ENCODE measurements around the gene SNX14. TPM values are rescaled to one million over a fixed set of nuclear protein-coding genes. Genes with fewer than 3 reads are reported as not detected.
"Not testable (repeated sequence)": the region's sequence is repeated elsewhere in the genome, so short reads cannot be mapped to it uniquely, and the experiment has no call there.

Gene SNX14
- total and polyA plus RNA-seq, 11 donors: 23.3 to 41.8 (median 31.8) TPM

DNA sequence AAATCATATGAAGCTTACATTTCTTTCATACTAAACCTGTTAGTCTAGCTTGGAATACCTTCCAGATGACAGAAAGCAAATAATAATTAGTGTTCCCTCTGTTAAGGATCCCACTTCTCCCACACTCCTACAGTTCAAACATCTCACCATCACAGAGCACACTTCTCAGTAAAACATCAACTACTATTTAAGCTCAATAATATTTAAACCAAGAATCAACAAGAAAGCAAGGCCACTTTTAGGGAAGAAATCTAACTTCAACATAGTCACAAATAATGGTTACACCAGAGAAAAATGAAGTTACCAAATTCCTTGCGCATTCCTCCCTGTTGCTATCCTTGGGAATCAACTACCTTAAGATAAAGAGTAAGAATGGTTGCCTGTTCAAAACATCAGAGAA lies 1.6 kb downstream of the SNX14 start:
- DNase-seq (no peak), ATAC-seq (no peak)
- H3K36me3 ChIP-seq: peaks cover 0 to 3% (median 0%) of the 10 kb centered on the region in 9 donors
- H3K4me1 ChIP-seq: peaks cover 0 to 31% (median 20%) of the 10 kb centered on the region in 12 donors
- no peaks in the 10 kb centered on the region for H3K27me3 ChIP-seq
- WGBS, 4 donors: 94 to 100% (median 98%) methylated on average over 1 of the region's 1 CpG
- peak overlapping the region in 6 of 12 donors; percentile 76 to 90 (median 84) for H3K4me3 ChIP-seq
- peak overlapping the region in 1 of 12 donors; percentile 86 for H3K27ac ChIP-seq
- H3K9me3 ChIP-seq: peaks cover 0 to 3% (median 0%) of the 10 kb centered on the region in 12 donors
- intact Hi-C loops (cut with DNase I): loop anchor here in 5 of 10 donors (5.0 kb wide), 2 partner anchors 50 to 85 kb away; partner anchors contain the start of gene SYNCRIP (in 3 of the 5)
- TF ChIP-seq, protein P1, sequence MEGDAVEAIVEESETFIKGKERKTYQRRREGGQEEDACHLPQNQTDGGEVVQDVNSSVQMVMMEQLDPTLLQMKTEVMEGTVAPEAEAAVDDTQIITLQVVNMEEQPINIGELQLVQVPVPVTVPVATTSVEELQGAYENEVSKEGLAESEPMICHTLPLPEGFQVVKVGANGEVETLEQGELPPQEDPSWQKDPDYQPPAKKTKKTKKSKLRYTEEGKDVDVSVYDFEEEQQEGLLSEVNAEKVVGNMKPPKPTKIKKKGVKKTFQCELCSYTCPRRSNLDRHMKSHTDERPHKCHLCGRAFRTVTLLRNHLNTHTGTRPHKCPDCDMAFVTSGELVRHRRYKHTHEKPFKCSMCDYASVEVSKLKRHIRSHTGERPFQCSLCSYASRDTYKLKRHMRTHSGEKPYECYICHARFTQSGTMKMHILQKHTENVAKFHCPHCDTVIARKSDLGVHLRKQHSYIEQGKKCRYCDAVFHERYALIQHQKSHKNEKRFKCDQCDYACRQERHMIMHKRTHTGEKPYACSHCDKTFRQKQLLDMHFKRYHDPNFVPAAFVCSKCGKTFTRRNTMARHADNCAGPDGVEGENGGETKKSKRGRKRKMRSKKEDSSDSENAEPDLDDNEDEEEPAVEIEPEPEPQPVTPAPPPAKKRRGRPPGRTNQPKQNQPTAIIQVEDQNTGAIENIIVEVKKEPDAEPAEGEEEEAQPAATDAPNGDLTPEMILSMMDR (IDR thresholded peaks at IDR 0.05): no peak
- TF ChIP-seq POLR2A (IDR thresholded peaks at IDR 0.05): no peak

- 82 to 89% (median 84%) methylated on average over 1 of the region's 1 CpG for WGBS, 4 donors
- no peak for DNase-seq
- no peaks in the 10 kb centered on the region for H3K27me3 ChIP-seq
- H3K4me1 ChIP-seq: peaks cover 0 to 31% (median 20%) of the 10 kb centered on the region in 12 donors
- intact Hi-C loops (cut with DNase I): loop anchor here in 5 of 10 donors (5.0 kb wide), 2 partner anchors 51 to 86 kb away; partner anchors contain the start of gene SYNCRIP (in 3 of the 5)
- H3K9me3 ChIP-seq: peaks cover 0 to 3% (median 0%) of the 10 kb centered on the region in 12 donors
- no peak for TF ChIP-seq POLR2A (IDR thresholded peaks at IDR 0.05)
- TF ChIP-seq, protein P1 (IDR thresholded peaks at IDR 0.05): no peak
- H3K4me3 ChIP-seq: no peak overlapping the region
- peaks cover 0 to 3% (median 0%) of the 10 kb centered on the region in 9 donors for H3K36me3 ChIP-seq
- ATAC-seq: no peak
- no peak overlapping the region for H3K27ac ChIP-seq
Observed at GRCh38 chr6:85591207-85591606, 2.5 kb downstream of the SNX14 start.

GRCh38 chr6:85585741-85586140 lies 7.9 kb downstream of the SNX14 start:
- ATAC-seq (no peak), DNase-seq (no peak)
- Histone ChIP-seq H3K36me3 (peaks cover 0 to 6% (median 0%) of the 10 kb centered on the region in 9 donors), H3K27me3 (no peaks in the 10 kb centered on the region), H3K4me3 (no peak overlapping the region), H3K4me1 (peaks cover 0 to 6% (median 4%) of the 10 kb centered on the region in 12 donors), H3K27ac (no peak overlapping the region), H3K9me3 (peaks cover 0 to 38% (median 13%) of the 10 kb centered on the region in 12 donors)
- TF ChIP-seq, protein P1 (IDR thresholded peaks at IDR 0.05): no peak
- TF ChIP-seq POLR2A (IDR thresholded peaks at IDR 0.05): no peak
- intact Hi-C loops (cut with DNase I): no loop called here
- WGBS, 4 donors: 93 to 99% (median 95%) methylated on average over 3 of the region's 3 CpGs

DNA sequence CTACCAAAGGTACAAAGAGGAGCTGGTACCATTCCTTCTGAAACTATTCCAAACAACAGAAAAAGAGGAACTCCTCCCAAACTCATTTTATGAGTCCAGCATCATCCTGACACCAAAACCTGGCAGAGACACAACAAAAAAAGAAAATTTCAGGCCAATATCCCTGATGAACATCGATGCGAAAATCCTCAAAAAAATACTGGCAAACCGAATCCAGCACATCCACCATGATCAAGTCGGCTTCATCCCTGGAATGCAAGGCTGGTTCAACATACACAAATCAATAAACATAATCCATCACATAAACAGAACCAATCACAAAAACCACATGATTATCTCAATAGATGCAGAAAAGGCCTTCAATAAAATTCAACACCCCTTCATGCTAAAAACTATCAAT lies 10.8 kb downstream of the SNX14 start:
- 97 to 98% (median 97%) methylated on average over 4 of the region's 4 CpGs for WGBS, 4 donors

DNA sequence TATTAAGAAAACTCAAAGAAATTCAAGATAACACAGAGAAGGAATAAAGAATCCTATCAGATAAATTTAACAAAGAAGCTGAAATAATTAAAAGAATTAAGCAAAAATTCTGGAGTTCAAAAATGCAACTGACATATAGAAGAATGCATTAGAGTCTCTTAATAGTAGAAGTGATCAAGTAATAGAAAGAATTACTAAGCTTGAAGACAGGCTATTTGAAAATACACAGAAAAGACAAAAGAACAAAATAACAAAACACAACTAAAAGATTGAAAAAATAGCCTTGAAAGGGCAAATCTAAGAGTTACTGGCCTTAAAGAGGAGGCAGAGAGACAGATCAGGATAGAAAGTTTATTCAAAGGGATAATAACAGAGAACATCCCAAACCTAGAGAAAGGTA lies 12.1 kb downstream of the SNX14 start:
- H3K27ac ChIP-seq: no peak overlapping the region
- peaks cover 0 to 46% (median 30%) of the 10 kb centered on the region in 12 donors for H3K4me1 ChIP-seq
- H3K9me3 ChIP-seq: peaks cover 0 to 38% (median 13%) of the 10 kb centered on the region in 12 donors
- ATAC-seq (no peak), DNase-seq (no peak)
- H3K36me3 ChIP-seq: peaks cover 0 to 3% (median 0%) of the 10 kb centered on the region in 9 donors
- TF ChIP-seq, protein P1 (IDR thresholded peaks at IDR 0.05): no peak
- no peak for TF ChIP-seq POLR2A (IDR thresholded peaks at IDR 0.05)
- H3K27me3 ChIP-seq: no peaks in the 10 kb centered on the region
- no peak overlapping the region for H3K4me3 ChIP-seq
- intact Hi-C loops (cut with DNase I): no loop called here

More for the DNA sequence above, 10.8 kb downstream of the SNX14 start:
- H3K27ac ChIP-seq; H3K4me3 ChIP-seq; H3K27me3 ChIP-seq; DNase-seq; H3K36me3 ChIP-seq; ATAC-seq; intact Hi-C loops (cut with DNase I): not testable (repeated sequence)
- peaks cover 0 to 38% (median 13%) of the 10 kb centered on the region in 12 donors for H3K9me3 ChIP-seq
- peaks cover 0 to 33% (median 18%) of the 10 kb centered on the region in 12 donors for H3K4me1 ChIP-seq

Data from heart left ventricle (tissue), 16 donors.